ENCODE measurements around the gene SEMA3D.

DNA sequence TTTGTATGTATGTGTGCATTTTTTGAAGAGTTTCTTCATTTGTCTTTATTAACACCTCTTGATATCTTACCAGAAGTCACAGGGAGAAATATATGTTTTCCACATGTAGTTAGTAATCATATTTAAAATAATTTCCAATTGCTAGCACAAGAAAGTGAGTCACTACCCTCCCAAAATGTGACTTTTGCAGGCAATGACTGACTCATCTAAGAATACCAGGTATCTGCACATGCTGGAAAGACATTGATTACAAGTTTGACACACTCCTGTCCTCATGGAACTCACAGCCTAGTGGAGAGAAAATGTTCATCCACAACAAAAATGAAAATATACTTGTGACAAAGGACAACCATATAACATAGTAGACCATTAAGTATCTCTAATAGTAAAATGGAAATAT lies 82.9 kb downstream of the SEMA3D start:
- no peak for TF ChIP-seq SPI1 (IDR thresholded peaks at IDR 0.05; ENCODE audit: low read depth, low read length)
- TF ChIP-seq POLR2A (IDR thresholded peaks at IDR 0.05; ENCODE audit: low read depth, low read length): no peak

Data from GM12891 (cell line).